ENCODE measurements around the gene ITGB3.
A peak's percentile ranks its signal among the peaks of the same experiment; 100 is the strongest.

Gene ITGB3

GRCh38 chr17:47299239-47299910 is 45.7 kb downstream of the ITGB3 start:
- DNase-seq (ENCODE audit: low read depth, low spot score), result no peak
- no peak overlapping the region for H3K4me3 ChIP-seq (ENCODE audit: low read depth, low read length)
- in situ Hi-C loops (cut with HindIII; ENCODE audit: low sequenced_read_pairs), result no loop called here
- TF ChIP-seq, protein P1, sequence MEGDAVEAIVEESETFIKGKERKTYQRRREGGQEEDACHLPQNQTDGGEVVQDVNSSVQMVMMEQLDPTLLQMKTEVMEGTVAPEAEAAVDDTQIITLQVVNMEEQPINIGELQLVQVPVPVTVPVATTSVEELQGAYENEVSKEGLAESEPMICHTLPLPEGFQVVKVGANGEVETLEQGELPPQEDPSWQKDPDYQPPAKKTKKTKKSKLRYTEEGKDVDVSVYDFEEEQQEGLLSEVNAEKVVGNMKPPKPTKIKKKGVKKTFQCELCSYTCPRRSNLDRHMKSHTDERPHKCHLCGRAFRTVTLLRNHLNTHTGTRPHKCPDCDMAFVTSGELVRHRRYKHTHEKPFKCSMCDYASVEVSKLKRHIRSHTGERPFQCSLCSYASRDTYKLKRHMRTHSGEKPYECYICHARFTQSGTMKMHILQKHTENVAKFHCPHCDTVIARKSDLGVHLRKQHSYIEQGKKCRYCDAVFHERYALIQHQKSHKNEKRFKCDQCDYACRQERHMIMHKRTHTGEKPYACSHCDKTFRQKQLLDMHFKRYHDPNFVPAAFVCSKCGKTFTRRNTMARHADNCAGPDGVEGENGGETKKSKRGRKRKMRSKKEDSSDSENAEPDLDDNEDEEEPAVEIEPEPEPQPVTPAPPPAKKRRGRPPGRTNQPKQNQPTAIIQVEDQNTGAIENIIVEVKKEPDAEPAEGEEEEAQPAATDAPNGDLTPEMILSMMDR (IDR thresholded peaks at IDR 0.05; ENCODE audit: low read depth, low read length), result no peak

- no peak for DNase-seq (ENCODE audit: low read depth, low spot score)
- H3K4me3 ChIP-seq (ENCODE audit: low read depth, low read length), result no peak overlapping the region
- in situ Hi-C loops (cut with HindIII; ENCODE audit: low sequenced_read_pairs), result no loop called here
- TF ChIP-seq, protein P1 (IDR thresholded peaks at IDR 0.05; ENCODE audit: low read depth, low read length), result no peak
These were observed 47.1 kb downstream of the ITGB3 start for GRCh38 chr17:47300718-47301117.

- TF ChIP-seq, protein P1 (IDR thresholded peaks at IDR 0.05; ENCODE audit: low read depth, low read length), result no peak
- no peak for DNase-seq (ENCODE audit: low read depth, low spot score)
- no peak overlapping the region for H3K4me3 ChIP-seq (ENCODE audit: low read depth, low read length)
- in situ Hi-C loops (cut with HindIII; ENCODE audit: low sequenced_read_pairs), result no loop called here
These were observed 47.5 kb downstream of the ITGB3 start for GRCh38 chr17:47301161-47301560.

GRCh38 chr17:47301831-47302230 is 48.2 kb downstream of the ITGB3 start:
- TF ChIP-seq, protein P1 (IDR thresholded peaks at IDR 0.05; ENCODE audit: low read depth, low read length), result no peak
- DNase-seq (ENCODE audit: low read depth, low spot score), result no peak
- H3K4me3 ChIP-seq (ENCODE audit: low read depth, low read length), result no peak overlapping the region
- in situ Hi-C loops (cut with HindIII; ENCODE audit: low sequenced_read_pairs), result no loop called here

DNA sequence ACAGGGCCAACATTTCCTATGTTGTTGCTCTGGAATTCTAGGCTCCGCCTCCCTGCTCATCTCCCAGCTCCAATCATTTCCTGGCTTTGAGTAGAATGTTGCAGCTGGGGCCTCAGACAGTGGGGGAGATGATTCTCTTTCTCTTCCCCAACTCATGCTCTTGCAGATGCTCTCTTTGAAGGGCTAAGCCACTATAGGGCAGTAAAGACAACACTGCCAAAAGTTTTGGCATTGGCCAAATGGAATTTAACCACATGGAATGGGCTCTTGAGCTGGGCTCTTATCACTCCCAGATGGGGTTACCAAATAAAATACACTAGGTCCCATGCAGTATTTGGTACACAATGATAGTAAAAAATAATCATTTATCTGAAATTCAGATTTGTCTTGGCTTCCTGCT is 50.6 kb downstream of the ITGB3 start:
- in situ Hi-C loops (cut with HindIII; ENCODE audit: low sequenced_read_pairs), result no loop called here
- TF ChIP-seq, protein P1 (IDR thresholded peaks at IDR 0.05; ENCODE audit: low read depth, low read length), result no peak
- no peak for DNase-seq (ENCODE audit: low read depth, low spot score)
- no peak overlapping the region for H3K4me3 ChIP-seq (ENCODE audit: low read depth, low read length)

DNA sequence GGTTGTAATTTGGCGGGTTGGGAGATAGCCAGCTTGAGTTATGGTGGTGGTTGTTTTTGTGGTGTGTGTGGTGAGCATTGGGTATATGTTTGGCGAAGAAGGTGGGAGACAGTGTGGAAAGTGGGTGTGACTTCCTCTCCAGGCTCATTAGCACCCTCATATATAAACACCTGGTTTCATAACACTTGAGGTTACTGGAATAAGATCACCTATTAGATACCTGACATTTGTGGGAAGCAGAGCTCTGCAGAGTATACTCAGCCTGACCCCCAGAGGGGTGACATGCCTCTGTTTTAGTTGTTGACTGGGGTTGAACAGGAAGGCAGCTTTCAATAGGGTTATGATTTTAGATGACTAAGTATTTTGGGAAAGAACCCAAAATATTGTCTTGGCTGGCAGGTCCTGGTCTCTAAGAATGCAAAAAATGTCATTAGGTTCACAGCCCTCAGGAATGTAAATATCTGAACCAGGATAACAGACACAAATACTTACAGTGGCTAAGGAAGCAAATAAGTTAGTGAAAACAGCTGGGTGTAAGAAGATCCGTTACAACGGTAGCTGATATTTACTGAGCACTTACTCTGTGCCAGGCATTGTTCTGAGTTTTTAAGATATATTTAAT is 51.8 kb downstream of the ITGB3 start:
- in situ Hi-C loops (cut with HindIII; ENCODE audit: low sequenced_read_pairs), result no loop called here
- TF ChIP-seq, protein P1 (IDR thresholded peaks at IDR 0.05; ENCODE audit: low read depth, low read length), result no peak
- peak; percentile 92 for DNase-seq (ENCODE audit: low read depth, low spot score)
- H3K4me3 ChIP-seq (ENCODE audit: low read depth, low read length), result no peak overlapping the region

Data from astrocyte of the spinal cord (primary cell).